Measurements from ENCODE around the gene PC.

Gene PC

DNA sequence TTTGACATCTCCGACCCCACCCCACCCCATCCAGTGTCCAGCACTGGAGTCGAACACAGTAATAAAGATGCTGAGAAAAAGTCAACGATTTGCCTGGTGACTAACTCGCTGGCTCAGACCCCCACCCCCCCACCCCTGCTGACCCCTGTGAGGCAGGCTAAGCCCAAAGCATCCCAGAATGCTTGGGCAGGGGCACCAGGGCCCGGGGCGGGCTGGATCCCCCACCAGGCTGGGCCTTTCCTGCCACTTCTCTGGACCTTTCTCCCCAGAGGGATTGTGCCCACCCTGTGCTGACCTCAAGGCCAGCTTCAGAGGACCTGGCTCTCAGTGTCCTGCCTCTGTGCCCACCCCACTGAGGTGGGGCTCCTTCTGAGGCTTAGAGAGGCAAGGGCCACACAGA, 18.7 kb upstream of the PC start:
- TF ChIP-seq, protein P1, sequence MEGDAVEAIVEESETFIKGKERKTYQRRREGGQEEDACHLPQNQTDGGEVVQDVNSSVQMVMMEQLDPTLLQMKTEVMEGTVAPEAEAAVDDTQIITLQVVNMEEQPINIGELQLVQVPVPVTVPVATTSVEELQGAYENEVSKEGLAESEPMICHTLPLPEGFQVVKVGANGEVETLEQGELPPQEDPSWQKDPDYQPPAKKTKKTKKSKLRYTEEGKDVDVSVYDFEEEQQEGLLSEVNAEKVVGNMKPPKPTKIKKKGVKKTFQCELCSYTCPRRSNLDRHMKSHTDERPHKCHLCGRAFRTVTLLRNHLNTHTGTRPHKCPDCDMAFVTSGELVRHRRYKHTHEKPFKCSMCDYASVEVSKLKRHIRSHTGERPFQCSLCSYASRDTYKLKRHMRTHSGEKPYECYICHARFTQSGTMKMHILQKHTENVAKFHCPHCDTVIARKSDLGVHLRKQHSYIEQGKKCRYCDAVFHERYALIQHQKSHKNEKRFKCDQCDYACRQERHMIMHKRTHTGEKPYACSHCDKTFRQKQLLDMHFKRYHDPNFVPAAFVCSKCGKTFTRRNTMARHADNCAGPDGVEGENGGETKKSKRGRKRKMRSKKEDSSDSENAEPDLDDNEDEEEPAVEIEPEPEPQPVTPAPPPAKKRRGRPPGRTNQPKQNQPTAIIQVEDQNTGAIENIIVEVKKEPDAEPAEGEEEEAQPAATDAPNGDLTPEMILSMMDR (IDR thresholded peaks at IDR 0.05; ENCODE audit: extremely low read depth, missing control alignments), result no peak
- DNase-seq (ENCODE audit: low spot score), result no peak

DNA sequence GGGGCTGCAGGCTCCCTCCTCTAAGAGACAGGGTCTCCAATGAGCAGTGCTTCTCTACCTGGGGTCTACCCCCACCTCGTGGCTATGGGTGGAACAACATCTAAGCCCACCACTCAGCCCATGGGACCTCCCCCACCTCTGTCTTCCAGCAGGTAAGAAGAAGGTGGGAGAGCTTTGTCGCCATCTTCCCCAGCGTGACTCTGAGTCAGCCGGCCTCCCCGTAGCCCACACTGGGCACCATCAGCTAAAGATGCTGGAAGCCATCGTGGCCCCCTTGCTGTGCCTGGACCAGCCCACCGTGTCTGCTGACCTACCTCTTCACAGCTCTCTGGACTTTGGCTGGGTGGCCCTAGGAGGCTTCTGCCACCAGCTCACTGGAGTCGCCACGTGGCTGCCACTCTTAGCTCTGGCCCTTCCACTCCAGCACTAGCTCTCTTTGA, 17.9 kb upstream of the PC start:
- TF ChIP-seq, protein P1 (IDR thresholded peaks at IDR 0.05; ENCODE audit: extremely low read depth, missing control alignments), result peak; percentile 13

DNA sequence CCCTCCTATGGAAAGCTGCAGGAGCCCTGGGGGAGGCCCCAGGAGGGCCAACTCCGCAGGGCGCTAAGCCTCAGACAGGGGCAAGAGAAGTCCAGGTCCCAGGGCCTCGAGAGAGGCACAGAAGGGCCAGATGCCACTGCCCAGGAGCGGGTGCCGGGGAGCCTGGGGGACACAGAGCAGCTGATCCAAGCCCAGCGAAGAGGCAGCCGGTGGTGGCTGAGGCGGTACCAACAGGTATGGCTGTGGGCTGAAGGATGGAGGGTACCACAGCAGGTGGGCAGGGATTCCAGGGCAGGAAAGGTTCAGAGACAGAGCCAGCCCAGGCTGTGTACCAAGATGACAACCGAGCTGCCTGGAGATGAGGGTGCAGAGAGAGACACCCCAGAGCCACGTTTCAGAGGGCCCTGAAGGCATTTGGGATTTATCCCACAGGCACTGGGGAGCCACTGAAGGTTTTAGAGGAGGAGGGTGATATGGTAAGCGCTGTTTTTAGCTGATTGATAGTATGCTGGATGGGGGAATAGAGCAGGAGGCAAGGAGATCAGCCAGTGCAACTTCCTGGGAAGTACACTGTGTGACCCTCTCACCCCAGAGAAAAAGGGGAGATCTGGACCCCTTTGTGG, 17.3 kb upstream of the PC start:
- DNase-seq (ENCODE audit: low spot score), result no peak
- TF ChIP-seq, protein P1 (IDR thresholded peaks at IDR 0.05; ENCODE audit: extremely low read depth, missing control alignments), result no peak

More for the DNA sequence above, 17.9 kb upstream of the PC start:
- no peak for DNase-seq (ENCODE audit: low spot score)

DNA sequence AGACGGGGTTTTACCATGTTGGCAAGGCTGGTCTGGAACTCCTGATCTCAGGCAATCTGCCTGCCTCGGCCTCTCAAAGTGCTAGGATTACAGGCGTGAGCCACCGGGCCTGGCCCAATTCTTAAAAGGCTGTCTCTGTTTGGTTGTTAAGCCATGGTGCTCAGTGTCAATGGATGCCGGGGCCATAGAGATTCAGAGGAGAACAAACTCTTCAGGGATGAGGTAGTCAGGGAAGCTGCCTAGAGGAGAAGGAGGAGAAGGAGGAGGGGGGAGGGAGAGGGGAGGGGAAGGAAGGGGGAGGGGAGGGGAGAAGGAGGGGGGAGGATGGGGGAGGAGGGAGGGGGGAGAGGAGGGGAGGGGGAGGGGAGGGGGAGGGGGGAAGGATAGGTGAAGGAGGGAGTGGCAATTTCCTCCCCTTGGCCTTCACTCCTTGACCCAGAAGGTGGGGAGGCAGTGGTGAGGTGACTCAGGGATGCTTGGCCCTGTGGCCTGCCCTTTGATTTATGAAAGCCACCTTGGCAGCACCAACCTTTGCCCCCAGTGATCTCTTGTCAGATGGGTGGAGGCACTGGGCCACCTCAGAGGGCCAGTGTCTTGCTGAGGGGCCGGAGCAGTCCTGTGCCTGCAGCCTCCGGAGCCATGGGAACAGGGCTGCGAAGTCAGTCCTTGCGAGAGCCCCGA, 16.7 kb upstream of the PC start, which contains the start of gene C11orf86:
Gene C11orf86 (plus strand): TSS at position 581 of the 681 bp plus-strand sequence. CDS start 59 bp downstream, at position 640.
- TF ChIP-seq, protein P1 (IDR thresholded peaks at IDR 0.05; ENCODE audit: extremely low read depth, missing control alignments), result no peak
- DNase-seq (ENCODE audit: low spot score), result no peak

DNA sequence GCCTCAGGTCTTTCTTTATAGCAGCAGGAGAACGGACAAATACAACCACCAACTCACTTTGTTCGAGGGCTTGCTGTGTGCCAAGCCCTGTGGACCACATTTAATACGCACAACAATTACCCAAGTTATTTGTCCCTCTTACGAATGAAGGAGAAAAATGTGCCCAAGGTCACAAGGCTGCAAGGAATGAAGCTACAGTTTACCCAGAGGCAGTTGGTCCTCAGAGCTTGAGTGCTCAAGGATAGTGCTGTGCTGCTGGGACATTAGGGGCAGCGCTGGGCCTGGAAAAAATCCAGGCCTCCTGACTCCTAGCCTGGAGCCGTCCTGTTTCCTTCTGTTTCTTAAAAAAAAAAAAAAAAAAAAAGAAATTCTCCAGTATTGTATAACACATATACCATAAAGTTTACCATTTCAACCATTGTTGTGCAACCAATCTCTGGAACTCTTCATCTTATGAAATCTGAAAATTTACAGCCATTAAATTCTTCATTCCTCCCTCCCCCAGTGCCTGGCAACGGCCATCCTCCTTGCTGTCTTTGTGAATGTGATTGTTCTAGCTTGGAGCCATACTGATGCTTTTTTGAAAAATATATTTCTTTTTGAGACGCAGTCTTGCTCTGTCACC, 15.9 kb upstream of the PC start:
- no peak for DNase-seq (ENCODE audit: low spot score)
- TF ChIP-seq, protein P1 (IDR thresholded peaks at IDR 0.05; ENCODE audit: extremely low read depth, missing control alignments), result no peak

DNA sequence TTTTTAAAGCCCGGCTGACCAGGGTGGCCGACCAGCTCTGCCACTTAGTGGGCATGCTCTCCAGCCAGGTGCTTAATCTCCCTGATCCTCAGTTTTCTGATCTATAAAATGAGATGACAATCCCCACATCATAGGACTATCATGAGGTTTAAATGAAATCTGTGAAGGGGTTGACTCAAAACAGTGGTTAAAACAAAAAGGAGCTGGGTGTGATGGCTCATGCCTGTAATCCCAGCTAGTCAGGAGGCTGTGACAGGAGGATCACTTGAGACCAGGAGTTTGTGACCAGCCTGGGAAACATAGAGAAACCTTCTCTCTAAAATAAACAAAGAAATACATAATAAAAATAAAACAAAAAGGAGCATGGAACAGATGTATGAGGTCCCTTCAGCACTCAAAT, 13.3 kb upstream of the PC start:
- TF ChIP-seq, protein P1 (IDR thresholded peaks at IDR 0.05; ENCODE audit: extremely low read depth, missing control alignments), result no peak
- DNase-seq (ENCODE audit: low spot score), result no peak

Measured in GM20000 (cell line).